T-helper 17 cell (primary cell): ENCODE measurements around the gene B2M. TPM values are rescaled to one million over a fixed set of nuclear protein-coding genes. Genes with fewer than 3 reads are reported as not detected.

ENCODE experiments used
- ATAC-seq: fragments of 150-1000 bp; cut with Tn5 transposase; 2 replicates; pipeline ENCODE4 v1.10.0; 2021; ENCODE audit warnings: mild to moderate bottlenecking, moderate library complexity
- DNase-seq, 3 donors: peaks; one replicate each; pipeline versions ENCODE4 v3.0.0 to v3.0.0-alpha.2; 2020 to 2021
- H3K9me3 ChIP-seq: one replicate; pipeline ENCODE4 v1.7.0; 2013; ENCODE audit warnings: low read length, mild to moderate bottlenecking; ENCODE audit not compliant: control insufficient read depth, poor library complexity, severe bottlenecking
- H3K27ac Mint-ChIP-seq: one replicate; pipeline ENCODE4 v1.8.0; 2022; ENCODE audit warnings: mild to moderate bottlenecking, moderate library complexity, mixed read lengths
- H3K27me3 Mint-ChIP-seq: one replicate; pipeline ENCODE4 v1.8.0; 2022; ENCODE audit warnings: mixed read lengths
- H3K36me3 Mint-ChIP-seq: one replicate; pipeline ENCODE4 v1.8.0; 2022; ENCODE audit warnings: low read depth, mixed read lengths
- H3K4me1 Mint-ChIP-seq: one replicate; pipeline ENCODE4 v1.8.0; 2022; ENCODE audit warnings: mild to moderate bottlenecking, mixed read lengths
- H3K4me3 Mint-ChIP-seq: one replicate; pipeline ENCODE4 v1.8.0; 2022; ENCODE audit warnings: mild to moderate bottlenecking, moderate library complexity, mixed read lengths
- total RNA-seq, 4 donors: library from RNA in 2 of 4; stranded (reverse) in 2 of 4; gene quantifications; one replicate each; pipeline ENCODE4 v1.2.3 and lab custom pipeline; 2022 to 2026

The B2M gene
- 1,000 to 10,000 TPM; 6,241 to 6,591 TPM for total RNA-seq
- total RNA-seq (lab: John Stamatoyannopoulos, UW), result 5,060 to 7,204 reads per million in 2 donors

DNA sequence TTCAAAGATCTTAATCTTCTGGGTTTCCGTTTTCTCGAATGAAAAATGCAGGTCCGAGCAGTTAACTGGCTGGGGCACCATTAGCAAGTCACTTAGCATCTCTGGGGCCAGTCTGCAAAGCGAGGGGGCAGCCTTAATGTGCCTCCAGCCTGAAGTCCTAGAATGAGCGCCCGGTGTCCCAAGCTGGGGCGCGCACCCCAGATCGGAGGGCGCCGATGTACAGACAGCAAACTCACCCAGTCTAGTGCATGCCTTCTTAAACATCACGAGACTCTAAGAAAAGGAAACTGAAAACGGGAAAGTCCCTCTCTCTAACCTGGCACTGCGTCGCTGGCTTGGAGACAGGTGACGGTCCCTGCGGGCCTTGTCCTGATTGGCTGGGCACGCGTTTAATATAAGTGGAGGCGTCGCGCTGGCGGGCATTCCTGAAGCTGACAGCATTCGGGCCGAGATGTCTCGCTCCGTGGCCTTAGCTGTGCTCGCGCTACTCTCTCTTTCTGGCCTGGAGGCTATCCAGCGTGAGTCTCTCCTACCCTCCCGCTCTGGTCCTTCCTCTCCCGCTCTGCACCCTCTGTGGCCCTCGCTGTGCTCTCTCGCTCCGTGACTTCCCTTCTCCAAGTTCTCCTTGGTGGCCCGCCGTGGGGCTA, at the start of gene B2M, which contains the start of gene PATL2:
Gene B2M, plus strand, starts transcription at position 422 of the 647 bp plus-strand sequence. Its CDS starts 30 bp downstream, at position 452.
Gene PATL2, minus strand, starts transcription at position 228 of the 647 bp plus-strand sequence. CDS start 34,833 bp downstream, outside the sequence.
- no peaks in the 10 kb centered on the region for H3K27me3 Mint-ChIP-seq
- ATAC-seq (peak; percentile 82), DNase-seq (peak; percentile 82 to 95 (median 92))
- H3K36me3 Mint-ChIP-seq, result peaks cover 31% of the 10 kb centered on the region
- peak within 1 kb of the TSS; percentile 98 for H3K4me3 Mint-ChIP-seq
- H3K4me1 Mint-ChIP-seq, result peaks cover 50% of the 10 kb centered on the region
- H3K9me3 ChIP-seq, result no peaks in the 10 kb centered on the region
- H3K27ac Mint-ChIP-seq, result peak within 1 kb of the TSS; percentile 100

GRCh38 chr15:44661576-44661975, 49.7 kb upstream of the B2M start:
- DNase-seq (no peak), ATAC-seq (no peak)
- H3K4me3 Mint-ChIP-seq, result no peak overlapping the region
- H3K36me3 Mint-ChIP-seq, result peaks cover 3% of the 10 kb centered on the region
- peaks cover 35% of the 10 kb centered on the region for H3K4me1 Mint-ChIP-seq
- H3K27me3 Mint-ChIP-seq, result no peaks in the 10 kb centered on the region
- no peaks in the 10 kb centered on the region for H3K9me3 ChIP-seq
- peak overlapping the region; percentile 99 for H3K27ac Mint-ChIP-seq

- Mint-ChIP-seq H3K36me3 (peaks cover 2% of the 10 kb centered on the region), H3K4me3 (peak overlapping the region; percentile 95), H3K4me1 (peaks cover 46% of the 10 kb centered on the region), H3K27ac (peak overlapping the region; percentile 99), H3K27me3 (no peaks in the 10 kb centered on the region)
- DNase-seq (peak; percentile 73 to 80 (median 74)), ATAC-seq (peak; percentile 73)
- H3K9me3 ChIP-seq, result no peaks in the 10 kb centered on the region
These were observed 48.6 kb upstream of the B2M start for GRCh38 chr15:44662478-44663409.

- Mint-ChIP-seq H3K36me3 (peaks cover 2% of the 10 kb centered on the region), H3K27me3 (no peaks in the 10 kb centered on the region), H3K27ac (peak within 1 kb of the TSS; percentile 99), H3K4me3 (peak within 1 kb of the TSS; percentile 95), H3K4me1 (peaks cover 54% of the 10 kb centered on the region)
- DNase-seq, result peak; percentile 82 to 91 (median 89)
- no peaks in the 10 kb centered on the region for H3K9me3 ChIP-seq
- peak; percentile 84 for ATAC-seq
These were observed 47.7 kb upstream of the B2M start, which contains the start of gene SPG11 for GRCh38 chr15:44663410-44664308. TSS of gene SPG11 (minus strand) at chr15:44663662. CDS start at chr15:44663647, 15 bp downstream.

DNA sequence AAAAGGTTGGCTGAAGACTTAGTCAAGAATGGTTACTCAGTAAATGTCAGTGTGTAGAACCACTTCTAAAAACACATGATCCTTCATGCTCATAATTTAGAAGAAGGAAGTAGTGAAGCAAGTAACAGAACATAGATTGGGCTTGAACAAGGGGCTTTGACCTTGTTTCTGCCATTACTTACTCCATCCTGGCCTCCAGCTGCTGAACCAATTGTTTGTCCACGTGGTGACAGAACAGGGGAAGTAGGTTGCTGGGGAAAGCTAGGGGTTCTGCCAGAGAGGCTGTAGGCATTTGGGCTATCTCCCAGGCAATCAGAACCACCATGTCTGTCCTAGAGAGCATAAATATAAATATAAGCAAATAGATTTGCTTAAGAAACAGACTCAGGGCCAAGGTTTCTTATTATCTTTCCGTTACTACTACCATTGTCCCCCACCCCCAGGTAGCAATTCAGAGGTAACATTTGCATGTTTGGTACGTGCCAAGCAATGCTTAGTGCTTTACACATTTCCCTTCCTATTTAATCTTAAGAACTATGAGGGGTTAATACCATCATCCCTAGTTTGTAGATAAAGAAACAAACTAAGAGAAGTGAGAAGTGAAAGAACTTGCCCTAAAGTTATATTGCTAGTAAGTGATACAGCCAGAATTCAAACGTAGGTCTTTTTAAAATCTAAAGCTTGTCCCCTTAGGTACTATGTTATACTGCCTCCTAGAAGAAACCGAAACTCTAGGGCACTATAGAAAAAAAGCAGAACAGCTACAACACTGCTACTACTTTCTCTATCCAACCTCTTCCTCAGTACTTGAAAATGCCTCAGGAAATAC, 44.9 kb upstream of the B2M start:
- ATAC-seq, result no peak
- H3K9me3 ChIP-seq, result no peaks in the 10 kb centered on the region
- Mint-ChIP-seq H3K27me3 (no peaks in the 10 kb centered on the region), H3K27ac (peak overlapping the region; percentile 99), H3K4me1 (peaks cover 70% of the 10 kb centered on the region), H3K36me3 (no peaks in the 10 kb centered on the region), H3K4me3 (peak overlapping the region; percentile 89)
- DNase-seq, result no peak

DNA sequence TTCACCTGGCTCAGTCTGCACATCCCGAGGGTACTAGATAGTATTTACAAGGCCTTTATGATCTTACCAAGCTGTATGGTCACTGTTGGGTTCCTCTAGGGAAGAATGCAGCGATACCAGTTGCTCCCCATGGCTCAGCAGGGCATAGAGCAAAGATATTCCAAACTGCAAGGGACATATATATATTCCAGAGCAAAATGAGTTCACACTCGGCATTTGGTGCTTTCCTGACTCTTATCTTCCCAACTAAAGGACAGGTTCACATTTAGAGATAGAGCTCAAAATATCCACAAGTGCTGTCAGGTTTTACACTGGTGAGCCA, 44.3 kb upstream of the B2M start:
- Mint-ChIP-seq H3K27me3 (no peaks in the 10 kb centered on the region), H3K27ac (peak overlapping the region; percentile 99), H3K4me3 (peak overlapping the region; percentile 89), H3K36me3 (no peaks in the 10 kb centered on the region), H3K4me1 (peaks cover 73% of the 10 kb centered on the region)
- DNase-seq (no peak), ATAC-seq (no peak)
- H3K9me3 ChIP-seq, result no peaks in the 10 kb centered on the region

DNA sequence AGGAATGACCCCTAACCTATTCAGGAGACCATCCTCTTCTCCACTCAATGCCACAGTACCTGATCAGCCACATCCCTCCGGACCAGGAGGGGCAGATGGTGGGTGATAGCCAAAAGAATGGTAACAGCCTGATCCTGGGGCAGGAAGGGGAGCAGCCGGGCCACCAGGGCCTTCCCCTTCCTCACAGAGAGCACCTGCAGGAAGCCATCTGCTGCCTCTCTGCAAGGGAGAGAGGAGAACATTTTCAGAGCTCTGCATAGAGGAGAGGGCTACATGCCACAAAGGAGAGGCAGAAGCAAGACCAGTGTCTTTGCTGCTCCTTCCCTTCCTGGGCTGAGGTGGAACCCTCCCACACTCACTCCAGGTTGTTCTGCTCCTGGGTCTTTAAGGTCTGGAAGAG, 42.4 kb upstream of the B2M start:
- no peaks in the 10 kb centered on the region for H3K9me3 ChIP-seq
- Mint-ChIP-seq H3K27me3 (no peaks in the 10 kb centered on the region), H3K36me3 (peaks cover 2% of the 10 kb centered on the region), H3K27ac (peak overlapping the region; percentile 99), H3K4me1 (peaks cover 79% of the 10 kb centered on the region), H3K4me3 (peak overlapping the region; percentile 12)
- ATAC-seq (peak; percentile 35), DNase-seq (no peak)

DNA sequence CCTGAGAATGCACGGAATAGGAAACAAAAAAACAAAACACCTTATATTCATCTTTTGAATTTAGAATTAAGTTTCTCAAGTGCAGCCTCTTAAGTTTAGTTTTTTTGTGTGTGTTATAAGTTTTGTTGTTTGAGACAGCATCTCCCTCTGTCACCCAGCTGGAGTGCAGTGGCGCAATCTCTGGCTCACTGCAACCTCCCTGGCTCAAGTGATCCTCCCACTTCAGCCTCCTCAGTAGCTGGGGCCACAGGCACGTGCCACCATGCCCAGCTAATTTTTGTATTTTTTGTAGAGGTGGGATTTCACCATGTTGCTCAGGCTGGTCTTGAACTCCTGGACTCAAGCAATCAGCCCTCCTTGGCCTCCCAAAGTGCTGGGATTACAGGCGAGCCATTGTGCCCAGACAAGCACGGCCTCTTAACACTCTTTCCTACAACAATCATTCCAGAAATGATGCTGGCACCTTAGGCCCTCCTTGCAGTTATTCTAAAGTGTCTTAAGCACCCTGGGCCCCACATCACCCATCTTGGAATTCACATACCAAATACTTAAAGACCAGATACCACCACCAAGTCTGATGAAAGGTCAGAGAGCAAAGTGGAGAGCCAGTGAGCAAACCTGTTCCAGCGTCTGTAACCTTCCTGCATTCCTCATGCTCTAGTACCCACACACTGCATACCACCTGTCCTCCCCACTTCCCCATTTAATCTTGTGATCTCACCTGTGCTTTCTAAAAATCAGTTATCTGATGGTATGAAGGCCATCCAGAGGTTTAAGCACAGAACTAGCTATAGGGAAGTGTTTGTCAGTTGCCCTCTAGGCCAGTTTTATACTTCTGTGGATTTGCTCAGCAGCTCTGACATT, 41.0 kb upstream of the B2M start:
- Mint-ChIP-seq H3K4me3 (peak overlapping the region; percentile 64), H3K36me3 (peaks cover 2% of the 10 kb centered on the region), H3K27ac (peak overlapping the region; percentile 99), H3K27me3 (no peaks in the 10 kb centered on the region), H3K4me1 (peaks cover 78% of the 10 kb centered on the region)
- DNase-seq (no peak), ATAC-seq (peak; percentile 25)
- no peaks in the 10 kb centered on the region for H3K9me3 ChIP-seq

- ATAC-seq (no peak), DNase-seq (no peak)
- Mint-ChIP-seq H3K36me3 (peaks cover 4% of the 10 kb centered on the region), H3K27me3 (no peaks in the 10 kb centered on the region), H3K27ac (peak overlapping the region; percentile 79), H3K4me3 (peak overlapping the region; percentile 62), H3K4me1 (peaks cover 70% of the 10 kb centered on the region)
- no peaks in the 10 kb centered on the region for H3K9me3 ChIP-seq
These were observed 37.7 kb upstream of the B2M start for GRCh38 chr15:44673639-44674038.

- DNase-seq, result no peak
- Mint-ChIP-seq H3K4me3 (peak overlapping the region; percentile 85), H3K36me3 (peaks cover 9% of the 10 kb centered on the region), H3K27me3 (no peaks in the 10 kb centered on the region), H3K4me1 (peaks cover 62% of the 10 kb centered on the region), H3K27ac (peak overlapping the region; percentile 64)
- no peak for ATAC-seq
- no peaks in the 10 kb centered on the region for H3K9me3 ChIP-seq
These were observed 35.4 kb upstream of the B2M start for GRCh38 chr15:44675911-44676310.

- no peaks in the 10 kb centered on the region for H3K9me3 ChIP-seq
- Mint-ChIP-seq H3K4me1 (peaks cover 59% of the 10 kb centered on the region), H3K36me3 (peaks cover 9% of the 10 kb centered on the region), H3K4me3 (peak overlapping the region; percentile 80), H3K27ac (peak overlapping the region; percentile 64), H3K27me3 (no peaks in the 10 kb centered on the region)
- no peak for DNase-seq
- peak; percentile 44 for ATAC-seq
These were observed 34.6 kb upstream of the B2M start for GRCh38 chr15:44676676-44677075.
